Measurements from ENCODE around the gene SPANXN1.
"Not testable (repeated sequence)": the region's sequence is repeated elsewhere in the genome, so short reads cannot be mapped to it uniquely, and the experiment has no call there.

SPANXN1 gene

GRCh38 chrX:145247203-145247602, at the start of gene SPANXN1:
Gene SPANXN1 (plus strand): TSS chrX:145247503. CDS start chrX:145247587, 84 bp downstream.
- not testable (repeated sequence) for DNase-seq (ENCODE audit: low read depth)

GRCh38 chrX:145199078-145199477, 48.2 kb upstream of the SPANXN1 start:
- DNase-seq (ENCODE audit: low read depth): no peak

GRCh38 chrX:145213504-145213903, 33.8 kb upstream of the SPANXN1 start:
- no peak for DNase-seq (ENCODE audit: low read depth)

GRCh38 chrX:145292218-145292617, 44.9 kb downstream of the SPANXN1 start:
- no peak for DNase-seq (ENCODE audit: low read depth)
